Sigmoid colon (tissue), 4 donors: ENCODE measurements around the gene ASCL3.
A peak's percentile ranks its signal among the peaks of the same experiment; 100 is the strongest.

Experiments used
- EP300 ChIP-seq, 4 donors: sonication (generic); formaldehyde crosslinking; IDR thresholded peaks; one replicate each; pipeline ENCODE4 v1.6.1; 2017; ENCODE audit warnings: antibody characterized with exemption in 4 of 4
- POLR2A ChIP-seq, 2 donors: fragments of 450-650 bp; IDR thresholded peaks; one replicate each; pipeline ENCODE4 v1.6.1; 2016; ENCODE audit warnings: antibody characterized with exemption in 2 of 2, mild to moderate bottlenecking in 2 of 2, moderate library complexity in 2 of 2
- POLR2AphosphoS5 ChIP-seq, 4 donors: sonication (generic); formaldehyde crosslinking; IDR thresholded peaks; one replicate each; pipeline ENCODE4 v1.6.1; 2017; ENCODE audit warnings: antibody characterized with exemption in 4 of 4
- TF ChIP-seq, protein P1 (sequence below), 4 experiments: fragments of 450-650 bp in 3 of 4; fragments of 200-600 bp in 1 of 4; IDR thresholded peaks; one replicate each; pipeline ENCODE4 v1.5.1; 2016 to 2019; ENCODE audit warnings: antibody characterized with exemption in 4 of 4, mild to moderate bottlenecking in 3 of 4, moderate library complexity in 2 of 4

DNA sequence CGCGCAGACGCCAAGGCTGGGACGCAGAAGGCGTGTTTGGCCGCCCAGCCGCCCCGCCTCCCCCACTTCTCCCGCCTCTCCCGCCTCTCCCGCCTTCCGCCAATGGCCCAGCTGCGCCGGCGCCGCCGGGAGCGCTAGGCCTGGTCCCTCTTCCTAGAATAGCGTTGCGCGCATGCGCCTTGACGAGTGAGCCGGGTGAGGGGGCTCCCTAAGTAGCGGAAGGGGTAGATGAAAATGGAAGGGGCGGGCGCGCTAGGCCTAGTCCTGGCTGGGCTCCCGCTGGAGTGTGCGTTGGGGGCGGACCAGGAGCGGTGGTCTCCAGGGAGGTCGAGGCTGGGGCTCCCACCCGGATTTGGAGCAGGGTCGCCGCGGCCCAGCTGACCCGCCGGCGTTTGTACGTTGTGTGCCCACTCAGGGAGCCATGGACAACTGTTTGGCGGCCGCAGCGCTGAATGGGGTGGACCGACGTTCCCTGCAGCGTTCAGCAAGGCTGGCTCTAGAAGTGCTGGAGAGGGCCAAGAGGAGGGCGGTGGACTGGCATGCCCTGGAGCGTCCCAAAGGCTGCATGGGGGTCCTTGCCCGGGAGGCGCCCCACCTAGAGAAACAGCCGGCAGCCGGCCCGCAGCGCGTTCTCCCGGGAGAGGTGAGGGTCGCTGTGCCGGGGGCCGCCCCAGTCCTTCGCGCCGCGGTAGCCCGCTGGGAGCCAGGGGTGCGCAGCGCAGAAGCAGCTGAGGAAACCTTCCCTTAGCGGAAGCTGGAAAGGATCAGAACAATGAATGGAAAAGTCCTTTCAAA lies 31.6 kb downstream of the ASCL3 start, which contains the start of gene AKIP1:
- TF ChIP-seq POLR2AphosphoS5 (IDR thresholded peaks at IDR 0.05) (peak; percentile 76 to 93 (median 89)), EP300 (IDR thresholded peaks at IDR 0.05) (no peak), POLR2A (IDR thresholded peaks at IDR 0.05) (peak; percentile 50 to 80)
- TF ChIP-seq, protein P1, sequence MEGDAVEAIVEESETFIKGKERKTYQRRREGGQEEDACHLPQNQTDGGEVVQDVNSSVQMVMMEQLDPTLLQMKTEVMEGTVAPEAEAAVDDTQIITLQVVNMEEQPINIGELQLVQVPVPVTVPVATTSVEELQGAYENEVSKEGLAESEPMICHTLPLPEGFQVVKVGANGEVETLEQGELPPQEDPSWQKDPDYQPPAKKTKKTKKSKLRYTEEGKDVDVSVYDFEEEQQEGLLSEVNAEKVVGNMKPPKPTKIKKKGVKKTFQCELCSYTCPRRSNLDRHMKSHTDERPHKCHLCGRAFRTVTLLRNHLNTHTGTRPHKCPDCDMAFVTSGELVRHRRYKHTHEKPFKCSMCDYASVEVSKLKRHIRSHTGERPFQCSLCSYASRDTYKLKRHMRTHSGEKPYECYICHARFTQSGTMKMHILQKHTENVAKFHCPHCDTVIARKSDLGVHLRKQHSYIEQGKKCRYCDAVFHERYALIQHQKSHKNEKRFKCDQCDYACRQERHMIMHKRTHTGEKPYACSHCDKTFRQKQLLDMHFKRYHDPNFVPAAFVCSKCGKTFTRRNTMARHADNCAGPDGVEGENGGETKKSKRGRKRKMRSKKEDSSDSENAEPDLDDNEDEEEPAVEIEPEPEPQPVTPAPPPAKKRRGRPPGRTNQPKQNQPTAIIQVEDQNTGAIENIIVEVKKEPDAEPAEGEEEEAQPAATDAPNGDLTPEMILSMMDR (IDR thresholded peaks at IDR 0.05) = no peak
